Natural killer cell treated with Interleukin-12 subunit alpha and Interleukin-12 subunit beta and Interleukin-15 and Interleukin-18, amount 100 ng/mL, for 72 hours (primary cell): ENCODE measurements around the gene FAM222B. TPM values are rescaled to one million over a fixed set of nuclear protein-coding genes. Genes with fewer than 3 reads are reported as not detected.
A peak's percentile ranks its signal among the peaks of the same experiment; 100 is the strongest.
"Not testable (repeated sequence)": the region's sequence is repeated elsewhere in the genome, so short reads cannot be mapped to it uniquely, and the experiment has no call there.

Experiments
- ATAC-seq, 2 donors: fragments of 150-1000 bp; cut with Tn5 transposase in 1 of 2; sonication (Bioruptor Pico), chemical (Tn5 transposase) in 1 of 2; 2 replicates each; pipeline ENCODE4 v1.10.0; 2021
- DNase-seq: peaks from one replicate; pipeline ENCODE4 v3.0.0; 2022; ENCODE audit warnings: low spot score
- H3K27ac Mint-ChIP-seq, 2 donors: 1 replicate in 1 of 2; 2 replicates in 1 of 2; pipeline ENCODE4 v1.8.0; 2022; ENCODE audit warnings: mixed read lengths in 2 of 2, mild to moderate bottlenecking in 1 of 2, moderate library complexity in 1 of 2
- H3K27me3 Mint-ChIP-seq, 2 donors: 1 replicate in 1 of 2; 2 replicates in 1 of 2; pipeline ENCODE4 v1.8.0; 2022; ENCODE audit warnings: mixed read lengths in 2 of 2
- H3K36me3 Mint-ChIP-seq: one replicate; pipeline ENCODE4 v1.8.0; 2022; ENCODE audit warnings: mixed read lengths
- H3K4me1 Mint-ChIP-seq, 2 donors: 1 replicate in 1 of 2; 2 replicates in 1 of 2; pipeline ENCODE4 v1.8.0; 2022; ENCODE audit warnings: low read depth in 2 of 2, mixed read lengths in 2 of 2, mild to moderate bottlenecking in 1 of 2
- H3K4me3 Mint-ChIP-seq: one replicate; pipeline ENCODE4 v1.8.0; 2022; ENCODE audit warnings: mixed read lengths
- H3K9me3 Mint-ChIP-seq: 2 replicates; pipeline ENCODE4 v1.8.0; 2022; ENCODE audit warnings: mixed read lengths
- total RNA-seq, 2 donors: library from RNA; stranded (reverse); gene quantifications; one replicate each; pipeline ENCODE4 v1.2.3, GENCODE V29; 2022

FAM222B gene
- total RNA-seq, 2 donors from 2014 or later: 21.7 to 23.5 TPM

- no peak for DNase-seq
- no peaks in the 10 kb centered on the region for H3K36me3 Mint-ChIP-seq
- no peak for ATAC-seq
- no peaks in the 10 kb centered on the region for H3K9me3 Mint-ChIP-seq
- peak overlapping the region in 1 of 2 donors; percentile 34 for H3K27ac Mint-ChIP-seq
- no peaks in the 10 kb centered on the region for H3K27me3 Mint-ChIP-seq
- H3K4me3 Mint-ChIP-seq: no peak overlapping the region
- H3K4me1 Mint-ChIP-seq: peaks cover 15 to 24% of the 10 kb centered on the region in 2 donors
These were observed 34.5 kb downstream of the FAM222B start for GRCh38 chr17:28807925-28808634.

GRCh38 chr17:28796062-28796461 is 46.5 kb downstream of the FAM222B start:
- H3K36me3 Mint-ChIP-seq: no peaks in the 10 kb centered on the region
- no peak for DNase-seq
- no peak overlapping the region for H3K4me3 Mint-ChIP-seq
- H3K27ac Mint-ChIP-seq: no peak overlapping the region
- H3K4me1 Mint-ChIP-seq: peaks cover 5 to 8% of the 10 kb centered on the region in 2 donors
- no peaks in the 10 kb centered on the region for H3K27me3 Mint-ChIP-seq
- no peak for ATAC-seq
- H3K9me3 Mint-ChIP-seq: no peaks in the 10 kb centered on the region

DNA sequence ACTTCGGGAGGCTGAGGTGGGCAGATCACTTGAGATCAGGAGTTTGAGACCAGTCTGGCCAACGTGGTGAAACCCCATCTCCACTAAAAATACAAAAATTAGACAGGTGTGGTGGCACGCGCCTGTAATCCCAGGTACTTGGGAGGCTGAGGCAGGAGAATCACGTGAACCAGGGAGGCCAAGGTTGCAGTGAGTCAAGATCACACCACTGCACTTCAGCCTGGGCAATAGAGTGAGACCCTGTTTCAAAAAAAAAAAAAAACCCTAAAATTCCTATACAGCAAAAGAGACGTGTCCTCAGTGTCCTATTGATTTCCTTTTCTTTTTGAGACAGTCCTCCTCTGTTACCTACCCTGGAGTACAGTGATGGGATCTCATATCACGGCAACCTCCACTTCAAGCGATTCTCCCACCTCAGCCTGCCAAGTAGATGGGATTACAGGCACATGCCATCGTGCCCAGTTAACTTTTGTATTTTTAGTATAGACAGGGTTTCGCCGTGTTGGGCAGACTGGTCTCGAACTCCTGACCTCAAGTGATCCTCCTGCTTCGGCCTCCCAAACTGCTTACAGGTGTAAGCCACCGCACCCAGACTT is 47.6 kb downstream of the FAM222B start:
- not testable (repeated sequence) for H3K9me3 Mint-ChIP-seq, H3K4me3 Mint-ChIP-seq, ATAC-seq, DNase-seq, H3K27me3 Mint-ChIP-seq, H3K27ac Mint-ChIP-seq, H3K36me3 Mint-ChIP-seq
- H3K4me1 Mint-ChIP-seq: peaks cover 5 to 10% of the 10 kb centered on the region in 2 donors

GRCh38 chr17:28792877-28793661 is 49.5 kb downstream of the FAM222B start:
- H3K9me3 Mint-ChIP-seq: no peaks in the 10 kb centered on the region
- H3K36me3 Mint-ChIP-seq: no peaks in the 10 kb centered on the region
- ATAC-seq: no peak
- no peak for DNase-seq
- H3K4me1 Mint-ChIP-seq: peaks cover 5 to 10% of the 10 kb centered on the region in 2 donors
- H3K27me3 Mint-ChIP-seq: no peaks in the 10 kb centered on the region
- no peak overlapping the region for H3K27ac Mint-ChIP-seq
- H3K4me3 Mint-ChIP-seq: no peak overlapping the region

GRCh38 chr17:28788100-28788499 is 54.5 kb downstream of the FAM222B start:
- ATAC-seq: no peak
- Mint-ChIP-seq H3K9me3 (no peaks in the 10 kb centered on the region), H3K27ac (no peak overlapping the region), H3K4me1 (peaks cover 1 to 7% of the 10 kb centered on the region in 2 donors), H3K27me3 (no peaks in the 10 kb centered on the region), H3K36me3 (no peaks in the 10 kb centered on the region), H3K4me3 (no peak overlapping the region)
- DNase-seq: no peak

DNA sequence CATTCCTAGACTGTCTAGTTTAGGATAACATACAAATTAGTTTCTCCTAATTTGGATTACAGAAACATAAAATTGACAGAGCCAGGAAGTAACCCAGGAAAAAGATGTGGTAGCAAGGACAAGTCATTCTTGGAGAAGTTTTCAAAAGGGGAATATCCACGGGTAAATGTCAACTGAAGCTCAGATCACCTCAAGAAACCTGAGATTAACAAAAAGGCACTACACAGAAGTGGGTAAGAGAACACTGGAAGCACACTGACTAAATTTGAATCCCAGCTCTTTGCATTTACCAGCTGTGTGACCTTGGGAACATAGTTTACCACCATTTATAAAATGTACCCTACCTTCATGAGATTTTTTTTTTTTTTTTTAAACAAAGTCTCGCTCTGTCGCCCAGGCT is 59.4 kb downstream of the FAM222B start:
- no peaks in the 10 kb centered on the region for H3K27me3 Mint-ChIP-seq
- peaks cover 9 to 22% of the 10 kb centered on the region in 2 donors for H3K4me1 Mint-ChIP-seq
- H3K4me3 Mint-ChIP-seq: no peak overlapping the region
- no peak overlapping the region for H3K27ac Mint-ChIP-seq
- no peak for DNase-seq
- no peak for ATAC-seq
- H3K36me3 Mint-ChIP-seq: no peaks in the 10 kb centered on the region
- no peaks in the 10 kb centered on the region for H3K9me3 Mint-ChIP-seq

DNA sequence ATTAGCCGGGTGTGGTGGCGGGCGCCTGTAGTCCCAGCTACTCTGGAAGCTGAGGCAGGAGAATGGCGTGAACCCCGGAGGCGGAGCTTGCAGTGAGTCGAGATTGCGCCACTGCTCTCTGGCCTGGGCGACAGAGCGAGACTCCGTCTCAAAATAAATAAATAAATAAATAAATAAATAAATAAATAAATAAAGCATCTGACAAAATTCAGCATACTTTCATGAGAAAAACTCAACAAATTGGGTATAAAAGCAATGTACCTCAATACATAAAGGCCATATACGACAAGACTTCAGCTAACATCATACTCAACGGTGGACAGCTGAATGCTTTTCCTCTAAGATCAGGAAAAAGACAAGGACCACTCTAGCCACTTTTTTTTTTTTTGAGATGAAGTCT is 63.0 kb downstream of the FAM222B start:
- H3K36me3 Mint-ChIP-seq: not testable (repeated sequence)
- peaks cover 23 to 38% of the 10 kb centered on the region in 2 donors for H3K4me1 Mint-ChIP-seq

GRCh38 chr17:28777178-28777577 is 65.4 kb downstream of the FAM222B start:
- no peaks in the 10 kb centered on the region for H3K9me3 Mint-ChIP-seq
- no peak overlapping the region for H3K4me3 Mint-ChIP-seq
- H3K27me3 Mint-ChIP-seq: no peaks in the 10 kb centered on the region

More for the DNA sequence above, 63.0 kb downstream of the FAM222B start:
- not testable (repeated sequence) for H3K27me3 Mint-ChIP-seq, ATAC-seq, H3K4me3 Mint-ChIP-seq, H3K9me3 Mint-ChIP-seq, DNase-seq, H3K27ac Mint-ChIP-seq

DNA sequence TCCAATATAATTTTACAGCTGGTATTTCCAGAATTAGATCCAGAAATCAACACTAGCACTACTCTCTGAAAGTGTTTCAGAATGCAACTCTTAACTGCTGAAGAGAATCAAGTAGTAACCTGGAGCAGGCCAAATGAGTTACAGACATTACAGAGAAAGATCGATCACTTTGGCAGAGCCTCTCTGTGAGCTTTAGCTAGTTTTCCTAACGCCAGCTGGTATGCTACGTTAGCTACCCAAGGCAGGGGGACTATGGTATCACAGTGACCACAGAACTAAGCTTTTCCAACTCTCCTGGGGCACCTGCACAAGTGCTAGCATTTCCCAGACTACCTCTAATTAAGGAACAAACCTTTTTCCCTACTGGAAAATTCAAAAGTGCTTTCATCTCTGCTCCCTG is 68.4 kb downstream of the FAM222B start:
- ATAC-seq: no peak
- H3K27ac Mint-ChIP-seq: no peak overlapping the region
- peaks cover 22 to 31% of the 10 kb centered on the region in 2 donors for H3K4me1 Mint-ChIP-seq
- H3K27me3 Mint-ChIP-seq: no peaks in the 10 kb centered on the region
- H3K4me3 Mint-ChIP-seq: no peak overlapping the region
- DNase-seq: no peak
- no peaks in the 10 kb centered on the region for H3K36me3 Mint-ChIP-seq
- H3K9me3 Mint-ChIP-seq: no peaks in the 10 kb centered on the region

More at GRCh38 chr17:28777178-28777577, 65.4 kb downstream of the FAM222B start:
- DNase-seq (no peak), ATAC-seq (no peak)
- H3K36me3 Mint-ChIP-seq: no peaks in the 10 kb centered on the region
- H3K4me1 Mint-ChIP-seq: peaks cover 23 to 38% of the 10 kb centered on the region in 2 donors
- peak overlapping the region; percentile 20 to 79 for H3K27ac Mint-ChIP-seq

- no peaks in the 10 kb centered on the region for H3K27me3 Mint-ChIP-seq
- H3K36me3 Mint-ChIP-seq: no peaks in the 10 kb centered on the region
- ATAC-seq: no peak
- peaks cover 18 to 27% of the 10 kb centered on the region in 2 donors for H3K4me1 Mint-ChIP-seq
- H3K4me3 Mint-ChIP-seq: no peak overlapping the region
- H3K9me3 Mint-ChIP-seq: no peaks in the 10 kb centered on the region
- no peak for DNase-seq
- H3K27ac Mint-ChIP-seq: no peak overlapping the region
These were observed 68.9 kb downstream of the FAM222B start for GRCh38 chr17:28773736-28774135.

GRCh38 chr17:28765038-28765437 is 77.6 kb downstream of the FAM222B start:
- peak overlapping the region; percentile 31 to 51 for H3K27ac Mint-ChIP-seq
- no peaks in the 10 kb centered on the region for H3K9me3 Mint-ChIP-seq
- no peaks in the 10 kb centered on the region for H3K27me3 Mint-ChIP-seq
- H3K36me3 Mint-ChIP-seq: peaks cover 5% of the 10 kb centered on the region
- peaks cover 24 to 28% of the 10 kb centered on the region in 2 donors for H3K4me1 Mint-ChIP-seq
- H3K4me3 Mint-ChIP-seq: no peak overlapping the region
- no peak for DNase-seq
- ATAC-seq: no peak

- ATAC-seq (peak; percentile 32 to 46), DNase-seq (peak; percentile 84)
- H3K27me3 Mint-ChIP-seq: no peaks in the 10 kb centered on the region
- H3K27ac Mint-ChIP-seq: peak overlapping the region; percentile 3 to 73
- peaks cover 18 to 28% of the 10 kb centered on the region in 2 donors for H3K4me1 Mint-ChIP-seq
- no peaks in the 10 kb centered on the region for H3K9me3 Mint-ChIP-seq
- H3K36me3 Mint-ChIP-seq: peaks cover 5% of the 10 kb centered on the region
- H3K4me3 Mint-ChIP-seq: peak overlapping the region; percentile 41
These were observed 78.8 kb downstream of the FAM222B start for GRCh38 chr17:28763804-28764266.

DNA sequence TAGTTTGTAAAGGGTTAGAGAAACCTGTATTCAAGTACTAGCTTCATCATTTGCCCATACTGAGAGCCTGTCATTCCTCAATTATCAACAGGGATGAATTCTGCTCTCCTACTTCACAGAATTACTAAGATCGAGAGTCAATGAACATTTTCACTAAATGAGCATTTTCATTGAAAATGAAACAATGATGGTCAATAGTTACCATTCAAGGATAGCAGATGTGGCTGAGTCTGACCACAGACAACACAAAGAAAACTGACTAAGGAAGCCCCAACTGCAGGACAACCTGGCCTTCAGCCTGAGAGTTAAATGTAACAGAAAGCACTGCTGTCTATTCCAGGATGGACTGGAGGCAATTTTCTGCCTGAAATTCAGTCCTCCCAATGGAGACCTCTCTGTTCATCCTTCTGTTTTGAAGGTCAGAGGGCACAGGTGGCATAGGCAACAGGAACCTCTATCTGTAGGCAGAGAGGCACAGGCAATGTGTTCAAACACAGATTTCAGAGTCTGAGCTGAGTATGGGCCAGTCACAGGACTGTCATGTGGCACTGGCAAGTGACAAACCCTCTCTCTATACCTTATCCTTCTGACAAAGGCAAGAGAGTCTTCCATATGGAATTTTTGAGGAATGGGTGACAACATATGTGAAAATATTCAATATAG is 79.3 kb downstream of the FAM222B start:
- Mint-ChIP-seq H3K4me3 (peak overlapping the region; percentile 41), H3K4me1 (peaks cover 18 to 28% of the 10 kb centered on the region in 2 donors), H3K27me3 (no peaks in the 10 kb centered on the region), H3K27ac (peak overlapping the region; percentile 50 to 73), H3K36me3 (peaks cover 5% of the 10 kb centered on the region), H3K9me3 (no peaks in the 10 kb centered on the region)
- DNase-seq (no peak), ATAC-seq (peak; percentile 75 to 87)
